BJ (cell line): ENCODE data around the gene SLC39A11. TPM values are rescaled to one million over a fixed set of nuclear protein-coding genes. Genes with fewer than 3 reads are reported as not detected.

Experiments
- CTCF ChIA-PET: fragments of 350-600 bp; formaldehyde crosslinking; extraction: SDS; loops from one replicate; lab custom pipeline; 2021; ENCODE audit warnings: antibody characterized with exemption, inconsistent platforms; lab: Yijun Ruan, JAX
- POLR2A ChIA-PET: fragments of 300-600 bp; sonication (Branson Sonifier 250); formaldehyde crosslinking; extraction: SDS; loops from one replicate; lab custom pipeline; 2021; ENCODE audit warnings: antibody characterized with exemption; lab: Charles Lee
- DNase-seq: peaks from one replicate; pipeline ENCODE4 v3.0.0-alpha.2; 2011; ENCODE audit warnings: low read depth
- H3K27me3 ChIP-seq: 2 replicates; pipeline ENCODE4 v1.6.0; 2011; ENCODE audit warnings: low read length; ENCODE audit not compliant: control insufficient read depth, insufficient read depth
- H3K36me3 ChIP-seq: 2 replicates; pipeline ENCODE4 v1.5.1; 2011; ENCODE audit warnings: low read length; ENCODE audit not compliant: control insufficient read depth, insufficient read depth
- H3K4me3 ChIP-seq: 2 replicates; pipeline ENCODE4 v1.5.1; 2011; ENCODE audit warnings: low read depth, mild to moderate bottlenecking, control low read depth, low read length
- polyA plus RNA-seq: library from polyadenylated mRNA; depleted of rRNA; stranded (reverse); fragments of >200 nt; gene quantifications from 2 replicates; pipeline ENCODE4 v1.2.3, GENCODE V29; 2011
- TF ChIP-seq, protein P1 (sequence below): IDR thresholded peaks from 2 replicates; pipeline ENCODE4 v1.5.1; 2011; ENCODE audit warnings: low read depth, mild to moderate bottlenecking, control low read depth, inconsistent platforms, low read length, moderate library complexity; ENCODE audit not compliant: insufficient read depth

Gene SLC39A11
- polyA plus RNA-seq, 1 experiment, result 20.9 TPM

DNA sequence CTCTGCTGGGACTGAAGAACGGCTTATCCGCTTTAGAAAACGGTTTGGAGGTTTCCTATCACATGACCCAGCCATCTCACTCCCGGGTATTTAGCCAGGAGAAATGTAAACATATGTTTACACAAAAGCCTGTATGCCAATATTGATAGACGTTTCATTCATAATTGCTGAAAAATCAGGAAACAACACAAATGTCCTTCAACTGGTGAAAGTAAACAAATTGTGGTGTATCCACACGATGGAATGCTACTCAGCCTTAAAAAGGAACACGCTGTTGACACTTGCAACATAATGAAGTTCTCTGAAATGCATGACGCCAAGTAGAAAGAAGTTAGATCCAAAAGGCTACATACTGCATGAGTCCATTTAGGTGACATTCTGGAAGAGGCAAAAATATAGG lies 157.6 kb downstream of the SLC39A11 start:
- TF ChIP-seq, protein P1, sequence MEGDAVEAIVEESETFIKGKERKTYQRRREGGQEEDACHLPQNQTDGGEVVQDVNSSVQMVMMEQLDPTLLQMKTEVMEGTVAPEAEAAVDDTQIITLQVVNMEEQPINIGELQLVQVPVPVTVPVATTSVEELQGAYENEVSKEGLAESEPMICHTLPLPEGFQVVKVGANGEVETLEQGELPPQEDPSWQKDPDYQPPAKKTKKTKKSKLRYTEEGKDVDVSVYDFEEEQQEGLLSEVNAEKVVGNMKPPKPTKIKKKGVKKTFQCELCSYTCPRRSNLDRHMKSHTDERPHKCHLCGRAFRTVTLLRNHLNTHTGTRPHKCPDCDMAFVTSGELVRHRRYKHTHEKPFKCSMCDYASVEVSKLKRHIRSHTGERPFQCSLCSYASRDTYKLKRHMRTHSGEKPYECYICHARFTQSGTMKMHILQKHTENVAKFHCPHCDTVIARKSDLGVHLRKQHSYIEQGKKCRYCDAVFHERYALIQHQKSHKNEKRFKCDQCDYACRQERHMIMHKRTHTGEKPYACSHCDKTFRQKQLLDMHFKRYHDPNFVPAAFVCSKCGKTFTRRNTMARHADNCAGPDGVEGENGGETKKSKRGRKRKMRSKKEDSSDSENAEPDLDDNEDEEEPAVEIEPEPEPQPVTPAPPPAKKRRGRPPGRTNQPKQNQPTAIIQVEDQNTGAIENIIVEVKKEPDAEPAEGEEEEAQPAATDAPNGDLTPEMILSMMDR, result no peak
- ChIA-PET POLR2A (no interaction called here), CTCF (no interaction called here)
- DNase-seq, result no peak
- Histone ChIP-seq H3K36me3 (no peaks in the 10 kb centered on the region), H3K4me3 (no peak overlapping the region), H3K27me3 (no peaks in the 10 kb centered on the region)

DNA sequence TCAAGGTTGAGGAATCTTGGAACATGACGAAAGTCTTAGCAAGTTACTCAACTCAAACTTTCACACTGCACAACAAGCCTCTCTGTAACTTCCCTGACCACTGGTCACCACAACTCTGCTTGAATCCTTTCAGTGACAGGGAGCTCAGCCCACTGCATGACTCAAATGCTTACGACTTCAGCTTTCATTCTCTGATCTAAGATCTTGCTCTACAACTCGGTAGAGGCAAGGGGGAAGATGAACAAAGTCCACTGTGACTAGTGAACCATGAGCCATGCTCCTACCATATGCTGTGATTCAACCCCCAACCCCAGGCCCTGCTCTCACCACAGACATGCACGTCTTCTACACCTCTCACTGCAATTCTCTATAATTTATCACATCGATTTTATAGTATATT lies 160.9 kb downstream of the SLC39A11 start:
- TF ChIP-seq, protein P1, result no peak
- POLR2A ChIA-PET, result no interaction called here
- Histone ChIP-seq H3K4me3 (no peak overlapping the region), H3K36me3 (no peaks in the 10 kb centered on the region), H3K27me3 (no peaks in the 10 kb centered on the region)
- DNase-seq, result no peak
- CTCF ChIA-PET, result no interaction called here

DNA sequence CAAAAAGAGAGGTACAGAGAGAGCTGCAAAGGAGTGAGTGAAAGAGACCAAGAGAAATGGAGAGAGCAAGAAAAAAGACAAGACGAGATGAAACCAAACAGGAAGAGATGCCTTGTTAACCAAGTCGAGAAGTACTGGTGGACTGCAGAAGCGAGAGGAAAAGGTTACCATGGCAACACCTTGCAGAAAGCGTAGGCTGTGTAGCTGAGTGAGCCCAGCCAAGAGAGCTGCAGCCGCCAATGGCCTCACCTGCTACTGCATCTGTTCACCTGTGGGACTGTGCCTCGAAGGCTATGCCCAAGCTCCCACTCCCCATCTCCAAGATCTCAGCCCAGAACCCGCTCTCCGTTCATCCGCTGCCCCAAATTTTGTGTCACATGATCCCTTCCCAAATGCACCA lies 161.3 kb downstream of the SLC39A11 start:
- no peak for DNase-seq
- POLR2A ChIA-PET, result no interaction called here
- Histone ChIP-seq H3K4me3 (no peak overlapping the region), H3K27me3 (no peaks in the 10 kb centered on the region), H3K36me3 (no peaks in the 10 kb centered on the region)
- TF ChIP-seq, protein P1, result no peak
- CTCF ChIA-PET, result no interaction called here

DNA sequence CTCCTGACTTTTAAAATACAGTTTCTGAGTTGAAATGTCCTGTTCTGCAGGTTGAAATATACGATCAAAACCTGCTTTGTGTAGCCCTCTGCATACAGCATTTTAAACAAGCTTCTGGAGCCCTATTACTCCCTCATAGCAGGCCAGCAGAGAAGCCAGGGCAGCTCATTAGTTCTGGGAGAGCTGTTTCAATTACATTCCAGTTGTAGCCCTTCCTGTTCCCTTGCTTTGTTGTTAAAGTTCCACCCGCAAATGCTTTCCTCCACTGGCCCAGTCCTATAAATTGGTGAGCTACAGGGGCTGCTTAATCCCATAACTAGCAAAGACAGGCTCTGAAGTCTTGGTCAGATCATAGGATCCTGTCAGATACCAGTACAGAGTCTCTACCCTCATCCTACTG lies 162.5 kb downstream of the SLC39A11 start:
- POLR2A ChIA-PET, result no interaction called here
- DNase-seq, result no peak
- CTCF ChIA-PET, result no interaction called here
- no peak overlapping the region for H3K4me3 ChIP-seq
- TF ChIP-seq, protein P1, result no peak
- H3K27me3 ChIP-seq, result no peaks in the 10 kb centered on the region
- no peaks in the 10 kb centered on the region for H3K36me3 ChIP-seq

DNA sequence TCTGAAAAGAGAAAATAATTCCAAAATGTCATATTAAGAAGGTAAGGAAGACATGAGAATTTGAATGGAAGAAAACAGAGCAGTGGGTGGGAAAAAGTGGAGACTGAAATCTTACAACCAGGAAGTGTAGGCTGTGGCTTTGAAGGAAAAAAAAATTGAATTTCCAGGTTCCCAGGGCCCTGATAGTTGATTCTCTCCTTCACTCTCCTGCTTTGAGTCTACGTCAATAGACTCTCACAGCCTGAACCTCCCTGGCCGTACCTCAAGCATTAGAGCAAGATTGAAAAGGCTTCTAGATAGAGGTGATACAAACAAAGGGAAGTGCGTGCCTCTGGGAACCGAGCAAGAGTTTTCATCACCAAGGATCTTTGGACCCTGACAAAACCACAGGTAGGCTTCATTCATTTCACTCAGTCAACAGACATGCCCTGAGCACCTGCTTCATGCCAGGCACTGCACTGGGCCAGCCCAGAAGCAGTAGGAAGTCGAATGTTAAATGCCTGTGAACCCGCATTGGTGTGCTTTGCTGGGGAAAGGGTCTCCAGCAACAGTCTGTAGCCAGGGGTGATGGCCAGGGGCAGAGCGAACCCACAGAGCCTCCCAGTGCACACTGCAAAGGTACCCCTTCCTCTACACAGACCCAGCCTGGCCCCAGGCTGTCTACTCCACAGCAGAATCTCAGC lies 163.9 kb downstream of the SLC39A11 start:
- POLR2A ChIA-PET, result no interaction called here
- no peak overlapping the region for H3K4me3 ChIP-seq
- CTCF ChIA-PET, result no interaction called here
- no peak for DNase-seq
- no peaks in the 10 kb centered on the region for H3K27me3 ChIP-seq
- H3K36me3 ChIP-seq, result no peaks in the 10 kb centered on the region
- TF ChIP-seq, protein P1, result no peak
